ENCODE data around the gene QSOX2. TPM values are rescaled to one million over a fixed set of nuclear protein-coding genes. Genes with fewer than 3 reads are reported as not detected.

QSOX2 gene
- total RNA-seq, 2 experiments from 2014 or later: 17.7 to 18.0 TPM

- Mint-ChIP-seq H3K36me3 (ENCODE audit: low read depth) (no peaks in the 10 kb centered on the region), H3K9me3 (no peaks in the 10 kb centered on the region), H3K4me3 (no peak overlapping the region), H3K27ac (no peak overlapping the region), H3K27me3 (ENCODE audit: low read depth) (peaks cover 55% of the 10 kb centered on the region), H3K4me1 (ENCODE audit: low read depth) (peaks cover 5% of the 10 kb centered on the region)
- DNase-seq: no peak
- CTCF ChIA-PET: no interaction called here
- intact Hi-C loops (cut with micrococcal nuclease): no loop called here
Measured at GRCh38 chr9:136194540-136194939, 51.1 kb downstream of the QSOX2 start.

- H3K9me3 Mint-ChIP-seq: no peaks in the 10 kb centered on the region
- H3K4me3 Mint-ChIP-seq: no peak overlapping the region
- no peaks in the 10 kb centered on the region for H3K36me3 Mint-ChIP-seq (ENCODE audit: low read depth)
- intact Hi-C loops (cut with micrococcal nuclease): no loop called here
- DNase-seq: no peak
- CTCF ChIA-PET: no interaction called here
- H3K27me3 Mint-ChIP-seq (ENCODE audit: low read depth): peaks cover 52% of the 10 kb centered on the region
- H3K4me1 Mint-ChIP-seq (ENCODE audit: low read depth): peaks cover 5% of the 10 kb centered on the region
- H3K27ac Mint-ChIP-seq: no peak overlapping the region
Measured at GRCh38 chr9:136193891-136194279, 51.7 kb downstream of the QSOX2 start.

GRCh38 chr9:136193127-136193890 is 52.3 kb downstream of the QSOX2 start:
- Mint-ChIP-seq H3K4me3 (no peak overlapping the region), H3K27me3 (ENCODE audit: low read depth) (peaks cover 49% of the 10 kb centered on the region), H3K36me3 (ENCODE audit: low read depth) (no peaks in the 10 kb centered on the region), H3K4me1 (ENCODE audit: low read depth) (peaks cover 5% of the 10 kb centered on the region), H3K9me3 (no peaks in the 10 kb centered on the region), H3K27ac (no peak overlapping the region)
- CTCF ChIA-PET: no interaction called here
- no peak for DNase-seq
- intact Hi-C loops (cut with micrococcal nuclease): no loop called here

DNA sequence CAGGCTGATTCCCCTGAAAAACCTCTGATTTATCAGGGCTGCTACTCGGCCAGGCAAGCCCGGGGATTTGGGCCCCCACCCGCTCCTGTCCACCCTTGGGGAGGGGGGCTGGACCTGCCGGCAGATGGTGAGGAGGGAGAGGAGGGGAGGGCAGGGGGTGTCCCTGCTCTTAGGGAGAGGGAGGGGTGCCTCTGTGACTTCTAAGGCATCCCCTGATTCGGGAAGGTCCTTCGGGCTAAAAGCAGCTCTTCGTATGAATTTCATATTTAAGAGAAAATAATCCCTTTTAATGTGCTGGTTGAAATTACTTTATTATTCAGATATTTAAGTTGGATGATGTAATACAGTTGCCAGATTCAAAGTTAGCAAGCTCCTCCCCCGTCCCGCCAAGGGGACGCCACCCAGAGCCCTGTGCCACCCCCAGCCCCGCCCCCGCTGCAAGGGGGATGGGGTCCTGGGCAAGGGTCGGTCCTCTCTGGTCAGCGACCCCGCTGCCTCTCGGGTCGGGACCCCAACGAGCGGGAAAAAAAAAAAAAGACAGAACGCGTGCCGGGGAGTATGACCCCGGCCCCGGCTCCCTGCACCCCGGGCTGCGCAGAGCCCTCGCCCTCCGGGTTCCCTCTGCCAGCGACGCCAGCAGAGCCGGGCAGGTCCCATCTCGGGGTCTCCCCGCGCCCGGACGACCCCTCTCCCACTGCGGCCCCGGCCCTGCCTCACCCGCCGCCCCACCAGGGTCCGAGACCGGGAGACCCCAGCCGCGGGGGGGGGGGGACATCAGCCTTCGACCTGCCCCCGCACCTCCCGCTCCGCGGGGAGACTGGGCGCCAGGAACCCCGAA is 53.1 kb downstream of the QSOX2 start:
- no peaks in the 10 kb centered on the region for H3K36me3 Mint-ChIP-seq (ENCODE audit: low read depth)
- no peaks in the 10 kb centered on the region for H3K9me3 Mint-ChIP-seq
- H3K4me1 Mint-ChIP-seq (ENCODE audit: low read depth): peaks cover 5% of the 10 kb centered on the region
- no peak overlapping the region for H3K27ac Mint-ChIP-seq
- intact Hi-C loops (cut with micrococcal nuclease): no loop called here
- peaks cover 42% of the 10 kb centered on the region for H3K27me3 Mint-ChIP-seq (ENCODE audit: low read depth)
- DNase-seq: no peak
- no peak overlapping the region for H3K4me3 Mint-ChIP-seq
- CTCF ChIA-PET: interaction anchor here (0.6 kb wide), 1 partner anchor 58 kb away, joined by 3 read pairs; no protein-coding TSS in a partner anchor

GRCh38 chr9:136191960-136192286 is 53.7 kb downstream of the QSOX2 start:
- Mint-ChIP-seq H3K36me3 (ENCODE audit: low read depth) (no peaks in the 10 kb centered on the region), H3K27me3 (ENCODE audit: low read depth) (peaks cover 45% of the 10 kb centered on the region), H3K27ac (no peak overlapping the region), H3K4me3 (no peak overlapping the region), H3K9me3 (no peaks in the 10 kb centered on the region), H3K4me1 (ENCODE audit: low read depth) (peaks cover 5% of the 10 kb centered on the region)
- CTCF ChIA-PET: interaction anchor here (0.6 kb wide), 1 partner anchor 59 kb away, joined by 3 read pairs; no protein-coding TSS in a partner anchor
- intact Hi-C loops (cut with micrococcal nuclease): no loop called here
- DNase-seq: no peak

GRCh38 chr9:136191099-136191959 is 54.3 kb downstream of the QSOX2 start:
- H3K36me3 Mint-ChIP-seq (ENCODE audit: low read depth): no peaks in the 10 kb centered on the region
- H3K27me3 Mint-ChIP-seq (ENCODE audit: low read depth): peaks cover 39% of the 10 kb centered on the region
- DNase-seq: no peak
- H3K27ac Mint-ChIP-seq: no peak overlapping the region
- no peak overlapping the region for H3K4me3 Mint-ChIP-seq
- no peaks in the 10 kb centered on the region for H3K4me1 Mint-ChIP-seq (ENCODE audit: low read depth)
- CTCF ChIA-PET: interaction anchor here (0.6 kb wide), 1 partner anchor 59 kb away, joined by 3 read pairs; no protein-coding TSS in a partner anchor
- intact Hi-C loops (cut with micrococcal nuclease): no loop called here
- no peaks in the 10 kb centered on the region for H3K9me3 Mint-ChIP-seq

- H3K27ac Mint-ChIP-seq: no peak overlapping the region
- H3K27me3 Mint-ChIP-seq (ENCODE audit: low read depth): peaks cover 33% of the 10 kb centered on the region
- no peak overlapping the region for H3K4me3 Mint-ChIP-seq
- H3K4me1 Mint-ChIP-seq (ENCODE audit: low read depth): no peaks in the 10 kb centered on the region
- CTCF ChIA-PET: no interaction called here
- H3K36me3 Mint-ChIP-seq (ENCODE audit: low read depth): no peaks in the 10 kb centered on the region
- intact Hi-C loops (cut with micrococcal nuclease): no loop called here
- no peak for DNase-seq
- no peaks in the 10 kb centered on the region for H3K9me3 Mint-ChIP-seq
Measured at GRCh38 chr9:136190656-136191055, 55.0 kb downstream of the QSOX2 start.

DNA sequence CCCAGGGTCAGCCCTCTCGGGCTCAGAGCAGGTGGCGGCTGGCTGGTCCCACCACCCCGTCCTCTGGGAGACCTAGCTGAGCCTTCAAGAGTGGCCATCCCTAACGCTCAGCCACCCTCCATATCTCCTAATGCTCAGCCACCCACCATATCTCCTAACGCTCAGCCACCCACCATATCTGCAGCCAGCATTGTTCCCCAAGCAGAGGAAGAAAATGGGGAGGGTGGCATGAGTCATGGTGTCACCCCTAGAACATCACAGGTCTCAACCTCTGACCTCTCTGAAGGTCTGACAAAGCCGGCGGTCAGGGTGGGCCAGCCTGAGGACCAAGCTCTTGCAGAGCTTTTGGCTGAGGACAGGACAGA is 55.4 kb downstream of the QSOX2 start:
- Mint-ChIP-seq H3K4me3 (no peak overlapping the region), H3K9me3 (no peaks in the 10 kb centered on the region), H3K36me3 (ENCODE audit: low read depth) (no peaks in the 10 kb centered on the region), H3K27ac (no peak overlapping the region), H3K4me1 (ENCODE audit: low read depth) (no peaks in the 10 kb centered on the region), H3K27me3 (ENCODE audit: low read depth) (peaks cover 32% of the 10 kb centered on the region)
- intact Hi-C loops (cut with micrococcal nuclease): no loop called here
- no peak for DNase-seq
- CTCF ChIA-PET: interaction anchor here (0.5 kb wide), 1 partner anchor 698 kb away, joined by 4 read pairs; no protein-coding TSS in a partner anchor

GRCh38 chr9:136189394-136190236 is 56.0 kb downstream of the QSOX2 start:
- peaks cover 32% of the 10 kb centered on the region for H3K27me3 Mint-ChIP-seq (ENCODE audit: low read depth)
- H3K36me3 Mint-ChIP-seq (ENCODE audit: low read depth): no peaks in the 10 kb centered on the region
- H3K4me1 Mint-ChIP-seq (ENCODE audit: low read depth): no peaks in the 10 kb centered on the region
- H3K4me3 Mint-ChIP-seq: no peak overlapping the region
- H3K27ac Mint-ChIP-seq: no peak overlapping the region
- intact Hi-C loops (cut with micrococcal nuclease): no loop called here
- no peaks in the 10 kb centered on the region for H3K9me3 Mint-ChIP-seq
- CTCF ChIA-PET: interaction anchor here (0.5 to 0.7 kb wide), 2 partner anchors 28 to 697 kb away, joined by 3 to 4 read pairs; no protein-coding TSS in a partner anchor
- DNase-seq: no peak

GRCh38 chr9:136187683-136188586 is 57.7 kb downstream of the QSOX2 start:
- no peaks in the 10 kb centered on the region for H3K36me3 Mint-ChIP-seq (ENCODE audit: low read depth)
- no peak for DNase-seq
- intact Hi-C loops (cut with micrococcal nuclease): no loop called here
- no peaks in the 10 kb centered on the region for H3K9me3 Mint-ChIP-seq
- no peak overlapping the region for H3K4me3 Mint-ChIP-seq
- no peaks in the 10 kb centered on the region for H3K4me1 Mint-ChIP-seq (ENCODE audit: low read depth)
- peaks cover 32% of the 10 kb centered on the region for H3K27me3 Mint-ChIP-seq (ENCODE audit: low read depth)
- H3K27ac Mint-ChIP-seq: no peak overlapping the region
- CTCF ChIA-PET: interaction anchor here (0.6 kb wide), 1 partner anchor 259 kb away, joined by 4 read pairs; no protein-coding TSS in a partner anchor

- Mint-ChIP-seq H3K36me3 (ENCODE audit: low read depth) (no peaks in the 10 kb centered on the region), H3K4me1 (ENCODE audit: low read depth) (no peaks in the 10 kb centered on the region), H3K27me3 (ENCODE audit: low read depth) (peaks cover 29% of the 10 kb centered on the region), H3K9me3 (no peaks in the 10 kb centered on the region), H3K4me3 (no peak overlapping the region), H3K27ac (no peak overlapping the region)
- CTCF ChIA-PET: interaction anchor here (0.6 kb wide), 1 partner anchor 260 kb away, joined by 4 read pairs; no protein-coding TSS in a partner anchor
- DNase-seq: no peak
- intact Hi-C loops (cut with micrococcal nuclease): no loop called here
Measured at GRCh38 chr9:136187197-136187596, 58.4 kb downstream of the QSOX2 start.
